SK-N-SH treated with all-trans-retinoic acid at 6 μM for 48 hours (cell line): Measurements from ENCODE around the gene LMBR1.

Source experiments
- ARNTL ChIP-seq: fragments of 450-650 bp; formaldehyde crosslinking; IDR thresholded peaks from 2 replicates; pipeline ENCODE4 v1.5.0; 2020; ENCODE audit warnings: low read depth, mild to moderate bottlenecking, moderate library complexity, borderline replicate concordance
- ESRRG ChIP-seq: fragments of 250-450 bp; sonication (Bioruptor Pico); IDR thresholded peaks from 2 replicates; pipeline ENCODE4 v1.6.1; 2021; ENCODE audit warnings: mild to moderate bottlenecking
- GLIS3 ChIP-seq: fragments of 250-450 bp; sonication (Bioruptor Pico); IDR thresholded peaks from 2 replicates; pipeline ENCODE4 v1.5.0; 2020; ENCODE audit warnings: mild to moderate bottlenecking, moderate library complexity
- ISL1 ChIP-seq: fragments of 250-450 bp; sonication (Bioruptor Pico); IDR thresholded peaks from 2 replicates; pipeline ENCODE4 v2.1.2; 2022; ENCODE audit warnings: mild to moderate bottlenecking, moderate library complexity
- RARB ChIP-seq: fragments of 250-450 bp; sonication (Bioruptor Pico); IDR thresholded peaks from 2 replicates; pipeline ENCODE4 v1.8.0; 2021; ENCODE audit warnings: mild to moderate bottlenecking, moderate library complexity
- SNAI2 ChIP-seq: fragments of 250-450 bp; sonication (Bioruptor Pico); IDR thresholded peaks from 2 replicates; pipeline ENCODE4 v1.5.0; 2020; ENCODE audit warnings: mild to moderate bottlenecking, moderate library complexity
- TCF4 ChIP-seq: fragments of 250-450 bp; sonication (Bioruptor Pico); IDR thresholded peaks from 2 replicates; pipeline ENCODE4 v1.8.0; 2021; ENCODE audit warnings: mild to moderate bottlenecking, moderate library complexity, borderline replicate concordance
- TOX ChIP-seq: fragments of 250-450 bp; sonication (Bioruptor Pico); IDR thresholded peaks from 2 replicates; pipeline ENCODE4 v1.8.0; 2021; ENCODE audit warnings: mild to moderate bottlenecking, moderate library complexity, borderline replicate concordance
- ZFP3 ChIP-seq: fragments of 250-450 bp; sonication (Bioruptor Pico); IDR thresholded peaks from 2 replicates; pipeline ENCODE4 v1.5.0; 2020; ENCODE audit warnings: mild to moderate bottlenecking, moderate library complexity
- ZFP30 ChIP-seq: fragments of 450-650 bp; formaldehyde crosslinking; IDR thresholded peaks from 2 replicates; pipeline ENCODE4 v1.5.0; 2022; ENCODE audit warnings: mild to moderate bottlenecking, moderate library complexity
- ZNF565 ChIP-seq: fragments of 450-650 bp; formaldehyde crosslinking; conservative IDR thresholded peaks from 2 replicates; pipeline ENCODE4 v1.5.0; 2020; ENCODE audit warnings: low read depth, mild to moderate bottlenecking, moderate library complexity
- ZNF70 ChIP-seq: fragments of 450-650 bp; formaldehyde crosslinking; IDR thresholded peaks from 2 replicates; pipeline ENCODE4 v1.5.0; 2020; ENCODE audit warnings: mild to moderate bottlenecking, moderate library complexity
- TF ChIP-seq, protein P1 (sequence below): fragments of 250-450 bp; sonication (Bioruptor Pico); IDR thresholded peaks from 2 replicates; pipeline ENCODE4 v1.8.0; 2020; ENCODE audit warnings: mild to moderate bottlenecking, moderate library complexity, borderline replicate concordance

DNA sequence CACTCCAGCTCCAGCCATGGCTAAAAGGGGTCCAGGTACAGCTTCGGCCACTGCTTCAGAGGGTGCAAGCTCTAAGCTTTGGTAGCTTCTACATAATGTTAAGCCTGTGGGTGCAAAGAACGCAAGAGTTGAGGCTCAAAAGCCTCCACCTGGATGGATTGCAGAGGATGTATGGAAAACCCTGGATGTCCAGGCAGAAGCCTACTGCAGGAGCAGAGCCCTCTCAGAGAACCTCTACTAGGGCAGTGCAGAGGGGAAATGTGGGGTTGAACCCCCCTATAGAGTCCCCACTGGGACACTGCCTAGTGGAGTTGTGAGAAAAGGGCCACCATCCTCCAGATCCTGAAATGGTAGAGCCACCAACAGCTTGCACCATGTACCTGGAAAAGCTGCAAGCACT, 263.1 kb downstream of the LMBR1 start:
- TF ChIP-seq TOX (no peak), ZFP30 (CRISPR knock-in tag) (no peak), ZNF70 (CRISPR knock-in tag) (no peak), GLIS3 (CRISPR knock-in tag) (no peak), SNAI2 (CRISPR knock-in tag) (no peak), TCF4 (no peak), ESRRG (CRISPR knock-in tag) (no peak), ZFP3 (no peak), ZNF565 (no peak), ISL1 (CRISPR knock-in tag) (no peak), ARNTL (CRISPR knock-in tag) (no peak), RARB (no peak)
- TF ChIP-seq, protein P1, sequence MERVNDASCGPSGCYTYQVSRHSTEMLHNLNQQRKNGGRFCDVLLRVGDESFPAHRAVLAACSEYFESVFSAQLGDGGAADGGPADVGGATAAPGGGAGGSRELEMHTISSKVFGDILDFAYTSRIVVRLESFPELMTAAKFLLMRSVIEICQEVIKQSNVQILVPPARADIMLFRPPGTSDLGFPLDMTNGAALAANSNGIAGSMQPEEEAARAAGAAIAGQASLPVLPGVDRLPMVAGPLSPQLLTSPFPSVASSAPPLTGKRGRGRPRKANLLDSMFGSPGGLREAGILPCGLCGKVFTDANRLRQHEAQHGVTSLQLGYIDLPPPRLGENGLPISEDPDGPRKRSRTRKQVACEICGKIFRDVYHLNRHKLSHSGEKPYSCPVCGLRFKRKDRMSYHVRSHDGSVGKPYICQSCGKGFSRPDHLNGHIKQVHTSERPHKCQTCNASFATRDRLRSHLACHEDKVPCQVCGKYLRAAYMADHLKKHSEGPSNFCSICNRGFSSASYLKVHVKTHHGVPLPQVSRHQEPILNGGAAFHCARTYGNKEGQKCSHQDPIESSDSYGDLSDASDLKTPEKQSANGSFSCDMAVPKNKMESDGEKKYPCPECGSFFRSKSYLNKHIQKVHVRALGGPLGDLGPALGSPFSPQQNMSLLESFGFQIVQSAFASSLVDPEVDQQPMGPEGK (CRISPR knock-in tag), result no peak
